HCT116 (cell line): ENCODE results near the gene AMER1. TPM values are rescaled to one million over a fixed set of nuclear protein-coding genes. Genes with fewer than 3 reads are reported as not detected.

ENCODE experiments used
- ATAC-seq: fragments of 200-7000 bp; cut with Tn5 transposase; 2 replicates; pipeline ENCODE4 v1.9.1; 2020; ENCODE audit warnings: mild to moderate bottlenecking, moderate library complexity
- BruUV-seq: library from RNA; stranded (reverse); fragments of 400-500 nt; replicated peaks from 2 replicates; lab custom pipeline; 2021; lab: Mats Ljungman, UMichigan
- CTCF ChIA-PET: fragments of 300-600 bp; sonication (Branson Sonifier 250); formaldehyde crosslinking; loops from one replicate; lab custom pipeline; 2021; ENCODE audit warnings: antibody characterized with exemption; lab: Charles Lee
- POLR2A ChIA-PET: fragments of 300-600, 350-600 bp; sonication (Branson Sonifier 250); formaldehyde crosslinking; loops from one replicate; lab custom pipeline; 2021; ENCODE audit warnings: antibody characterized with exemption; lab: Charles Lee
- RAD21 ChIA-PET, 2 experiments: fragments of 300-600 bp; sonication (Branson Sonifier 250); formaldehyde crosslinking; loops; one replicate each; lab custom pipeline; 2023; ENCODE audit warnings: low total read pairs in 2 of 2; ENCODE audit not compliant: uncharacterized antibody in 2 of 2, unreplicated experiment in 2 of 2, low non-redundant PET in 1 of 2; lab: Charles Lee
- DNase-seq: peaks from one replicate; pipeline ENCODE4 v3.0.0-alpha.2; 2010; ENCODE audit warnings: low read depth, low spot score
- H2AFZ ChIP-seq: fragments of 200-600 bp; shearing (Covaris generic), sonication (generic); 2 replicates; pipeline ENCODE4 v1.6.1; 2017; ENCODE audit warnings: low read depth, mixed run types, mixed read lengths, antibody characterized with exemption, low read length; ENCODE audit not compliant: poor library complexity, severe bottlenecking
- H3K27ac ChIP-seq: 2 replicates; pipeline ENCODE4 v1.5.1; 2012; ENCODE audit warnings: low read depth, low read length
- H3K27me3 ChIP-seq: fragments of 200-600 bp; sonication (generic); 2 replicates; pipeline ENCODE4 v1.6.1; 2016; ENCODE audit warnings: mixed run types, low read length, mixed read lengths; ENCODE audit not compliant: insufficient read depth
- H3K36me3 ChIP-seq, 2 experiments: fragments of 200-500 bp in 1 of 2; fragments of 200-600 bp in 1 of 2; sonication (Bioruptor generic) in 1 of 2; sonication (generic) in 1 of 2; 2 replicates each; pipeline versions ENCODE4 v1.5.1 to v1.6.1; 2014 to 2016; ENCODE audit warnings: low read length in 2 of 2, inconsistent platforms in 1 of 2, mixed read lengths in 1 of 2, mixed run types in 1 of 2; ENCODE audit not compliant: insufficient read depth in 2 of 2, control insufficient read depth in 1 of 2
- H3K4me1 ChIP-seq, 2 experiments: fragments of 200-600 bp in 1 of 2; sonication (generic) in 1 of 2; 2 replicates each; pipeline versions ENCODE4 v1.5.1 to v1.6.1; 2012 to 2017; ENCODE audit warnings: low read length in 2 of 2, inconsistent platforms in 1 of 2, mild to moderate bottlenecking in 1 of 2, mixed read lengths in 1 of 2, mixed run types in 1 of 2, moderate library complexity in 1 of 2; ENCODE audit not compliant: insufficient read depth in 2 of 2, control insufficient read depth in 1 of 2
- H3K4me2 ChIP-seq: fragments of 200-600 bp; sonication (generic); 2 replicates; pipeline ENCODE4 v1.6.1; 2017; ENCODE audit warnings: mixed run types, low read length, mixed read lengths
- H3K4me3 ChIP-seq, 2 experiments: fragments of 200-600 bp in 1 of 2; sonication (generic) in 1 of 2; replicated peaks in 1 of 2; 2 replicates each; pipeline ENCODE4 v1.5.1; 2011 to 2016; ENCODE audit warnings: low read length in 2 of 2, control low read depth in 1 of 2, low read depth in 1 of 2, mild to moderate bottlenecking in 1 of 2, mixed read lengths in 1 of 2, mixed run types in 1 of 2
- H3K79me2 ChIP-seq: fragments of 200-600 bp; sonication (generic); 2 replicates; pipeline ENCODE4 v1.6.1; 2017; ENCODE audit warnings: mild to moderate bottlenecking, mixed run types, low read length, moderate library complexity, mixed read lengths; ENCODE audit not compliant: insufficient read depth
- H3K9ac ChIP-seq: fragments of 200-600 bp; sonication (generic); 2 replicates; pipeline ENCODE4 v1.6.1; 2016; ENCODE audit warnings: low read length, mixed read lengths
- H3K9me2 ChIP-seq: fragments of 200-600 bp; sonication (generic), shearing (Covaris generic); 2 replicates; pipeline ENCODE4 v1.6.1; 2017; ENCODE audit warnings: mixed run types, mild to moderate bottlenecking, moderate library complexity; ENCODE audit not compliant: insufficient read depth
- H3K9me3 ChIP-seq, 2 experiments: fragments of 200-500 bp in 1 of 2; fragments of 200-600 bp in 1 of 2; sonication (Bioruptor generic) in 1 of 2; sonication (generic) in 1 of 2; 2 replicates each; pipeline ENCODE4 v1.6.1; 2014 to 2017; ENCODE audit warnings: low read length in 2 of 2, mixed read lengths in 2 of 2, inconsistent platforms in 1 of 2, low read depth in 1 of 2, mild to moderate bottlenecking in 1 of 2, mixed run types in 1 of 2, moderate library complexity in 1 of 2; ENCODE audit not compliant: control insufficient read depth in 1 of 2, insufficient read depth in 1 of 2
- H4K20me1 ChIP-seq: fragments of 200-600 bp; sonication (generic), shearing (Covaris generic); 2 replicates; pipeline ENCODE4 v1.6.1; 2017; ENCODE audit warnings: mixed run types, mild to moderate bottlenecking, moderate library complexity; ENCODE audit not compliant: insufficient read depth
- ATF3 ChIP-seq: IDR thresholded peaks from 2 replicates; pipeline ENCODE4 v1.6.1; 2012
- CBX3 ChIP-seq: IDR thresholded peaks from 2 replicates; pipeline ENCODE4 v1.6.1; 2012; ENCODE audit warnings: low read depth
- EGR1 ChIP-seq: IDR thresholded peaks from 2 replicates; pipeline ENCODE4 v1.6.1; 2012; ENCODE audit warnings: low read depth
- ELF1 ChIP-seq: IDR thresholded peaks from 2 replicates; pipeline ENCODE4 v1.6.1; 2012; ENCODE audit warnings: low read depth, borderline replicate concordance
- EZH2 ChIP-seq: fragments of 200-600 bp; sonication (generic); IDR thresholded peaks from 2 replicates; pipeline ENCODE4 v1.6.1; 2017; ENCODE audit warnings: antibody characterized with exemption, mixed run types
- FOSL1 ChIP-seq: IDR thresholded peaks from 2 replicates; pipeline ENCODE4 v1.6.1; 2012; ENCODE audit warnings: low read depth
- JUND ChIP-seq: IDR thresholded peaks from 2 replicates; pipeline ENCODE4 v1.6.1; 2012
- MAX ChIP-seq: IDR thresholded peaks from 2 replicates; pipeline ENCODE4 v1.6.1; 2012
- POLR2A ChIP-seq: IDR thresholded peaks from 2 replicates; pipeline ENCODE4 v1.7.0; 2011; ENCODE audit warnings: borderline replicate concordance; ENCODE audit not compliant: insufficient read depth, insufficient read length; ENCODE audit errors: extremely low read depth
- POLR2AphosphoS5 ChIP-seq: IDR thresholded peaks from 2 replicates; pipeline ENCODE4 v1.6.1; 2011; ENCODE audit warnings: mild to moderate bottlenecking, low read depth, low read length, moderate library complexity
- RAD21 ChIP-seq: IDR thresholded peaks from 2 replicates; pipeline ENCODE4 v1.6.1; 2012; ENCODE audit warnings: low read depth, mild to moderate bottlenecking
- REST ChIP-seq: IDR thresholded peaks from 2 replicates; pipeline ENCODE4 v1.6.1; 2012; ENCODE audit warnings: low read depth
- SIN3A ChIP-seq: IDR thresholded peaks from 2 replicates; pipeline ENCODE4 v1.6.1; 2012; ENCODE audit warnings: low read depth
- YY1 ChIP-seq: IDR thresholded peaks from 2 replicates; pipeline ENCODE4 v1.6.1; 2011; ENCODE audit warnings: low read length, low read depth, moderate library complexity, mild to moderate bottlenecking; ENCODE audit not compliant: insufficient replicate concordance; ENCODE audit errors: extremely low read depth
- ZBTB33 ChIP-seq: IDR thresholded peaks from 2 replicates; pipeline ENCODE4 v1.6.1; 2011; ENCODE audit warnings: mild to moderate bottlenecking, low read length, moderate library complexity; ENCODE audit not compliant: insufficient replicate concordance; ENCODE audit errors: extremely low read depth
- ZNF274 ChIP-seq: fragments of 200-500 bp; sonication (Bioruptor generic); IDR thresholded peaks from 2 replicates; pipeline ENCODE4 v1.6.1; 2014; ENCODE audit warnings: mild to moderate bottlenecking, low read depth, low read length, inconsistent platforms
- intact Hi-C: fragments of 100-400 bp; cut with micrococcal nuclease; formaldehyde crosslinking; loops from 2 replicates; pipeline ENCODE4 v1.10.0; 2022
- total RNA-seq: library from RNA; stranded (reverse); gene quantifications from one replicate; pipeline ENCODE4 v1.2.1, GENCODE V29; 2021; ENCODE audit not compliant: unreplicated experiment

The AMER1 gene
- total RNA-seq, 1 experiment from 2014 or later, result 2.8 TPM

GRCh38 chrX:64169988-64170387, 35.5 kb downstream of the AMER1 start:
- Histone ChIP-seq H3K79me2 (no peaks in the 10 kb centered on the region), H3K4me2 (no peak overlapping the region), H3K9me2 (no peaks in the 10 kb centered on the region), H3K9me3 (no peaks in the 10 kb centered on the region), H4K20me1 (no peaks in the 10 kb centered on the region; the same call in 1 of the 2 replicates), H3K36me3 (no peaks in the 10 kb centered on the region), H2AFZ (no peak overlapping the region), H3K27ac (no peak overlapping the region), H3K4me3 (no peak overlapping the region), H3K27me3 (no peaks in the 10 kb centered on the region), H3K9ac (no peak overlapping the region), H3K4me1 (no peaks in the 10 kb centered on the region)
- intact Hi-C loops, result no loop called here
- DNase-seq (no peak), ATAC-seq (no peak)
- POLR2A ChIA-PET, result no interaction called here
- BruUV-seq, result no TSS peak
- TF ChIP-seq ATF3 (no peak), ZBTB33 (no peak), CBX3 (no peak), ZNF274 (no peak), EZH2 (no peak), REST (no peak), RAD21 (no peak), YY1 (no peak), POLR2AphosphoS5 (no peak), POLR2A (no peak), FOSL1 (no peak), MAX (no peak), ELF1 (no peak), EGR1 (no peak), JUND (no peak), SIN3A (no peak)
- CTCF ChIA-PET, result no interaction called here
- RAD21 ChIA-PET, result no interaction called here
